H1 (cell line): ENCODE measurements around the gene RFFL. TPM values are rescaled to one million over a fixed set of nuclear protein-coding genes. Genes with fewer than 3 reads are reported as not detected.

ENCODE experiments used
- CTCF ChIA-PET: fragments of 300-600 bp; sonication (Branson Sonifier 250); formaldehyde crosslinking; loops from one replicate; lab custom pipeline; 2021; ENCODE audit not compliant: partially characterized antibody; lab: Charles Lee
- POLR2A ChIA-PET: fragments of 300-600 bp; sonication (Branson Sonifier 250); formaldehyde crosslinking; loops from one replicate; lab custom pipeline; 2021; ENCODE audit warnings: inconsistent platforms; ENCODE audit not compliant: partially characterized antibody; lab: Charles Lee
- DNase-seq, 2 experiments: peaks; one replicate each; pipeline versions ENCODE4 v3.0.0 to v3.0.0-alpha.2; 2010 to 2022; ENCODE audit warnings: low spot score in 2 of 2, low read depth in 1 of 2, mixed read lengths in 1 of 2
- FAIRE-seq: peaks from 2 replicates; lab custom pipeline; 2011; peaks lifted over from hg19 to GRCh38; lab: Jason Lieb, UNC
- H2AFZ ChIP-seq: 2 replicates; pipeline ENCODE4 v1.8.1; 2012; ENCODE audit warnings: low read length, inconsistent platforms
- H2AK5ac ChIP-seq: 2 replicates; pipeline ENCODE4 v1.6.1; 2013; ENCODE audit warnings: low read depth, low read length
- H2BK120ac ChIP-seq: replicated peaks from 2 replicates; pipeline ENCODE3; 2013; ENCODE audit warnings: low read depth, low read length, inconsistent platforms
- H2BK12ac ChIP-seq: 2 replicates; pipeline ENCODE4 v1.6.1; 2013; ENCODE audit warnings: low read depth, low read length
- H2BK15ac ChIP-seq: 2 replicates; pipeline ENCODE4 v1.6.1; 2013; ENCODE audit warnings: low read length
- H2BK20ac ChIP-seq: 2 replicates; pipeline ENCODE4 v1.6.1; 2013; ENCODE audit warnings: low read length
- H2BK5ac ChIP-seq: 2 replicates; pipeline ENCODE4 v1.6.1; 2013; ENCODE audit warnings: low read depth, low read length
- H3K14ac ChIP-seq: 2 replicates; pipeline ENCODE4 v1.6.1; 2013; ENCODE audit warnings: inconsistent platforms; ENCODE audit not compliant: insufficient read length
- H3K18ac ChIP-seq: 2 replicates; pipeline ENCODE4 v1.6.1; 2013; ENCODE audit warnings: low read length; ENCODE audit errors: extremely low read depth
- H3K23ac ChIP-seq: 2 replicates; pipeline ENCODE4 v1.6.1; 2013; ENCODE audit warnings: inconsistent platforms; ENCODE audit not compliant: insufficient read length
- H3K23me2 ChIP-seq: 2 replicates; pipeline ENCODE4 v1.6.1; 2013; ENCODE audit warnings: low read depth, low read length
- H3K27ac ChIP-seq: 2 replicates; pipeline ENCODE4 v1.6.1; 2011; ENCODE audit warnings: low read depth, low read length, inconsistent platforms
- H3K27me3 ChIP-seq, 4 experiments: replicated peaks in 1 of 4; 1 replicate in 1 of 4; 2 replicates in 3 of 4; pipeline versions ENCODE4 v1.6.1 to v1.8.1; 2011 to 2013; ENCODE audit warnings: low read length in 3 of 4, mild to moderate bottlenecking in 3 of 4, inconsistent platforms in 2 of 4, mixed read lengths in 2 of 4, moderate library complexity in 1 of 4; ENCODE audit not compliant: control insufficient read depth in 3 of 4, insufficient read depth in 3 of 4; ENCODE audit errors: extremely low read depth in 1 of 4
- H3K36me3 ChIP-seq, 4 experiments: 2 replicates each; pipeline versions ENCODE4 v1.6.1 to v1.8.1; 2011 to 2013; ENCODE audit warnings: mild to moderate bottlenecking in 4 of 4, low read length in 3 of 4, moderate library complexity in 2 of 4, control low read depth in 1 of 4, inconsistent platforms in 1 of 4; ENCODE audit not compliant: insufficient read depth in 4 of 4, control insufficient read depth in 2 of 4
- H3K4ac ChIP-seq: replicated peaks from 2 replicates; pipeline ENCODE3; 2013; ENCODE audit warnings: low read length, low read depth, mixed read lengths, inconsistent platforms; ENCODE audit not compliant: insufficient read length
- H3K4me1 ChIP-seq, 4 experiments: replicated peaks in 1 of 4; 1 replicate in 1 of 4; 2 replicates in 3 of 4; pipeline versions ENCODE4 v1.6.1 to v1.8.1; 2011 to 2013; ENCODE audit warnings: low read length in 3 of 4, inconsistent platforms in 2 of 4, mixed read lengths in 1 of 4; ENCODE audit not compliant: insufficient read depth in 4 of 4, control insufficient read depth in 3 of 4
- H3K4me2 ChIP-seq, 2 experiments: 2 replicates each; pipeline versions ENCODE4 v1.6.1 to v1.8.1; 2011 to 2013; ENCODE audit warnings: low read depth in 2 of 2, low read length in 2 of 2, control low read depth in 1 of 2, inconsistent platforms in 1 of 2, mild to moderate bottlenecking in 1 of 2; ENCODE audit not compliant: insufficient read depth in 1 of 2
- H3K4me3 ChIP-seq, 4 experiments: fragments of 200-600, 300-600 bp in 1 of 4; sonication (generic), shearing (Covaris generic), sonication (Bioruptor Twin) in 1 of 4; 2 replicates each; pipeline versions ENCODE4 v1.5.1 to v1.8.1; 2011 to 2016; ENCODE audit warnings: low read length in 4 of 4, low read depth in 3 of 4, control low read depth in 2 of 4, inconsistent platforms in 2 of 4, mild to moderate bottlenecking in 2 of 4, mixed read lengths in 1 of 4, moderate library complexity in 1 of 4; ENCODE audit not compliant: insufficient read depth in 2 of 4; ENCODE audit errors: extremely low read depth in 1 of 4
- H3K56ac ChIP-seq: replicated peaks from 2 replicates; pipeline ENCODE3; 2013; ENCODE audit warnings: low read depth, mild to moderate bottlenecking, mixed read lengths, low read length, inconsistent platforms; ENCODE audit not compliant: insufficient read length
- H3K79me1 ChIP-seq: 2 replicates; pipeline ENCODE4 v1.6.1; 2013; ENCODE audit warnings: low read depth, low read length, control low read depth
- H3K79me2 ChIP-seq, 2 experiments: 2 replicates each; pipeline versions ENCODE4 v1.6.1 to v1.8.1; 2012 to 2013; ENCODE audit warnings: low read length in 2 of 2, mild to moderate bottlenecking in 2 of 2, inconsistent platforms in 1 of 2; ENCODE audit not compliant: insufficient read depth in 2 of 2, control insufficient read depth in 1 of 2
- H3K9ac ChIP-seq, 4 experiments: replicated peaks in 1 of 4; 1 replicate in 1 of 4; 2 replicates in 3 of 4; pipeline versions ENCODE4 v1.6.1 to v1.8.1; 2011 to 2013; ENCODE audit warnings: low read depth in 3 of 4, low read length in 3 of 4, control low read depth in 2 of 4, mild to moderate bottlenecking in 2 of 4, moderate library complexity in 2 of 4, inconsistent platforms in 1 of 4; ENCODE audit errors: extremely low read depth in 1 of 4
- H3K9me3 ChIP-seq, 2 experiments: 2 replicates each; pipeline versions ENCODE4 v1.6.1 to v1.8.1; 2012 to 2013; ENCODE audit warnings: mild to moderate bottlenecking in 2 of 2, moderate library complexity in 2 of 2, control low read depth in 1 of 2, inconsistent platforms in 1 of 2, low read depth in 1 of 2, low read length in 1 of 2, mixed read lengths in 1 of 2; ENCODE audit not compliant: insufficient read depth in 2 of 2
- H4K20me1 ChIP-seq, 2 experiments: replicated peaks in 1 of 2; 2 replicates each; pipeline versions ENCODE3 to v1.8.1; 2011 to 2013; ENCODE audit warnings: inconsistent platforms in 2 of 2, low read length in 2 of 2, mild to moderate bottlenecking in 1 of 2; ENCODE audit not compliant: insufficient read depth in 2 of 2, control insufficient read depth in 1 of 2
- H4K5ac ChIP-seq: 2 replicates; pipeline ENCODE4 v1.6.1; 2013; ENCODE audit warnings: low read length, low read depth, mixed read lengths, inconsistent platforms; ENCODE audit not compliant: insufficient read length
- H4K8ac ChIP-seq: 2 replicates; pipeline ENCODE4 v1.8.0; 2013; ENCODE audit warnings: mild to moderate bottlenecking, moderate library complexity, low read length, inconsistent platforms; ENCODE audit not compliant: insufficient read depth; ENCODE audit errors: extremely low read depth
- H4K91ac ChIP-seq: replicated peaks from 2 replicates; pipeline ENCODE3; 2013; ENCODE audit warnings: low read length, mixed read lengths, inconsistent platforms; ENCODE audit not compliant: insufficient read length
- ASH2L ChIP-seq: fragments of 200-600, 300-600 bp; sonication (generic); IDR thresholded peaks from one replicate; pipeline ENCODE4 v1.7.1; 2017; ENCODE audit warnings: low read length
- EGR1 ChIP-seq: IDR thresholded peaks from 2 replicates; pipeline ENCODE4 v1.6.1; 2011; ENCODE audit warnings: low read depth, low read length, borderline replicate concordance
- PHF8 ChIP-seq: fragments of 200-600 bp; sonication (generic); conservative IDR thresholded peaks from 2 replicates; pipeline ENCODE4 v1.7.1; 2012; ENCODE audit warnings: low read depth, mild to moderate bottlenecking, inconsistent platforms, low read length, moderate library complexity
- RAD21 ChIP-seq, 2 experiments: IDR thresholded peaks in 1 of 2; conservative IDR thresholded peaks in 1 of 2; 2 replicates each; pipeline ENCODE4 v1.6.1; 2011; ENCODE audit warnings: low read depth in 2 of 2, low read length in 2 of 2, improper control_type of control experiment in 1 of 2, inconsistent platforms in 1 of 2, mild to moderate bottlenecking in 1 of 2, moderate library complexity in 1 of 2
- RFX5 ChIP-seq: IDR thresholded peaks from 2 replicates; pipeline ENCODE4 v1.6.1; 2011; ENCODE audit warnings: low read depth, low read length, improper control_type of control experiment, borderline replicate concordance
- RXRA ChIP-seq: IDR thresholded peaks from 2 replicates; pipeline ENCODE4 v1.6.1; 2011; ENCODE audit warnings: low read depth, mild to moderate bottlenecking, low read length, moderate library complexity; ENCODE audit not compliant: insufficient read depth
- SAP30 ChIP-seq: fragments of 300-600 bp; sonication (generic); IDR thresholded peaks from 2 replicates; pipeline ENCODE4 v1.7.1; 2012; ENCODE audit warnings: low read length, moderate library complexity, mild to moderate bottlenecking, inconsistent platforms; ENCODE audit not compliant: insufficient read depth, insufficient replicate concordance
- TBP ChIP-seq: IDR thresholded peaks from 2 replicates; pipeline ENCODE4 v1.6.1; 2011; ENCODE audit warnings: low read depth, low read length, improper control_type of control experiment
- whole genome bisulfite sequencing, 2 experiments: shearing (Covaris generic) in 1 of 2; methylation state at CpG; one replicate each; pipeline versions ENCODE4 v1.1.6 to v1.1.7; 2013 to 2015; ENCODE audit warnings: low lambda C conversion rate in 2 of 2, mixed read lengths in 2 of 2, inconsistent platforms in 1 of 2, low coverage in 1 of 2, missing lambda C conversion rate in 1 of 2; ENCODE audit not compliant: insufficient replicate concordance in 2 of 2, insufficient coverage in 1 of 2, insufficient read length in 1 of 2; ENCODE audit errors: extremely low coverage in 1 of 2, missing lambda C conversion rate in 1 of 2; 5-methylcytosine and 5-hydroxymethylcytosine counted together
- polyA plus RNA-seq, 7 experiments: library from polyadenylated mRNA; depleted of rRNA in 3 of 7; stranded (reverse) in 5 of 7; unstranded in 2 of 7; fragments of >200 nt in 5 of 7; fragments of 200-250 nt in 2 of 7; gene quantifications; 1 replicate in 5 of 7; 2 replicates in 1 of 7; 4 replicates in 1 of 7; pipeline versions ENCODE4 v1.2.1 to v1.2.3, GENCODE V29; 2011 to 2013; ENCODE audit warnings: missing spikeins in 2 of 7, mixed read lengths in 2 of 7
- total RNA-seq: library from RNA; stranded (reverse); fragmentation: NEBNext Ultra II Directional; extraction: Animal tissue kit (Norgen Biotek cat#: 25700); gene quantifications from 2 replicates; pipeline ENCODE4 v1.2.1, GENCODE V29; 2021
- TF ChIP-seq, protein P1 (sequence below): IDR thresholded peaks from 2 replicates; pipeline ENCODE4 v1.6.1; 2012; ENCODE audit warnings: low read length, inconsistent platforms
- TF ChIP-seq, protein P2 (sequence below): IDR thresholded peaks from 2 replicates; pipeline ENCODE4 v1.6.1; 2012; ENCODE audit warnings: inconsistent platforms

The RFFL gene
- total and polyA plus RNA-seq, 2 of the 8 experiments (the other 6 are each of a cell fraction or from before 2014, with no cell fraction given), result 14.0 to 24.5 TPM

DNA sequence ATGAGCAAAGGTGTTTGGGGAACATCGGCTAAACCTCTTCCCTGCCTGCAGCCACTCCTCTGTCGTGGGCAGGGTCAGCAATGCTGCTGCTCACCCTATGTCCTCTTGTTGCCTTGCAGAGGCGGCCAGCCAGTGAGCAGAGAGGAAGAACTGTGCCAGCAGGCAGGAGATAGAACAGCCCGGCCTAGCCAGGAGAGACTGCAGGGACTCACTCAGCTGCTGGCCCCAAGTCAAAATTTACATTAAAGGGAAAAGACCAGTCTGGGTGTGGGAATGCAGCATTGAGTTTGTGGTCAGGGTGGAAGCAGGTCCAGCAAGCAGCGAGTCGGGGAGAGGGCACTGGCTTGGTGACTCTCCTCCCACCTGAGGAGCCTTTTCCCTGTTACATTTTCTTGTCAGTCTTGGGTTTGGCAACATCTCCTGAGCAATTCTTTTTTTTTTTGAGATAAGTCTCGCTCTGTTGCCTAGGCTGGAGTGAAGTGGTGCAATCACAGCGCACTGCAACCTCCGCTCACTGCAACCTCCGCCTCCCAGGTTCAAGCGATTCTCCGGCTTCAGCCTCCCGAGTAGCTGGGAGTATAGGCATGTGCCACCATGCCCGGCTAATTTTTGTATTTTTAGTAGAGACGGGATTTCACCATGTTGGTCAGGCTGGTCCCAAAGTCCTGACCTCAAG is 60.5 kb downstream of the RFFL start:
- peaks cover 34 to 87% (median 63%) of the 10 kb centered on the region in 4 experiments for H3K36me3 ChIP-seq
- no peak overlapping the region for H3K18ac ChIP-seq
- FAIRE-seq (no peak), DNase-seq (no peak)
- no peaks in the 10 kb centered on the region for H3K9me3 ChIP-seq
- H2BK5ac ChIP-seq, result no peak overlapping the region
- ChIA-PET CTCF (interaction anchor here (1.1 to 1.4 kb wide), 2 partner anchors 87 to 90 kb away, joined by 4 to 5 read pairs; no protein-coding TSS in a partner anchor), POLR2A (interaction anchor here (0.6 to 5.3 kb wide), 5 partner anchors 9 to 92 kb away, joined by 4 to 26 read pairs (median 14); partner anchors contain the start of gene LIG3)
- H3K4me3 ChIP-seq, result no peak overlapping the region
- WGBS, 2 experiments, result 87% methylated on average over 13 of the region's 15 CpGs; no CpG with 5 or more reads in 1 of the 2 experiments
- no peak overlapping the region for H2AFZ ChIP-seq
- no peak overlapping the region for H4K5ac ChIP-seq
- H2BK15ac ChIP-seq, result no peak overlapping the region
- H4K8ac ChIP-seq, result no peak overlapping the region
- H4K91ac ChIP-seq, result no peak overlapping the region
- no peak overlapping the region for H2BK20ac ChIP-seq
- no peak overlapping the region for H2AK5ac ChIP-seq
- no peaks in the 10 kb centered on the region for H3K4me1 ChIP-seq
- no peak overlapping the region for H3K56ac ChIP-seq
- no peak overlapping the region for H3K4me2 ChIP-seq
- no peak overlapping the region for H2BK12ac ChIP-seq
- no peak overlapping the region for H3K9ac ChIP-seq
- H2BK120ac ChIP-seq, result no peak overlapping the region
- no peaks in the 10 kb centered on the region for H3K79me2 ChIP-seq
- no peak overlapping the region for H3K27ac ChIP-seq
- peaks cover 8% of the 10 kb centered on the region in 2 experiments for H4K20me1 ChIP-seq
- no peak overlapping the region for H3K23ac ChIP-seq
- no peak overlapping the region for H3K14ac ChIP-seq
- H3K23me2 ChIP-seq, result no peaks in the 10 kb centered on the region
- no peak overlapping the region for H3K4ac ChIP-seq
- H3K27me3 ChIP-seq, result no peaks in the 10 kb centered on the region
- no peaks in the 10 kb centered on the region for H3K79me1 ChIP-seq
- TF ChIP-seq, protein P1, sequence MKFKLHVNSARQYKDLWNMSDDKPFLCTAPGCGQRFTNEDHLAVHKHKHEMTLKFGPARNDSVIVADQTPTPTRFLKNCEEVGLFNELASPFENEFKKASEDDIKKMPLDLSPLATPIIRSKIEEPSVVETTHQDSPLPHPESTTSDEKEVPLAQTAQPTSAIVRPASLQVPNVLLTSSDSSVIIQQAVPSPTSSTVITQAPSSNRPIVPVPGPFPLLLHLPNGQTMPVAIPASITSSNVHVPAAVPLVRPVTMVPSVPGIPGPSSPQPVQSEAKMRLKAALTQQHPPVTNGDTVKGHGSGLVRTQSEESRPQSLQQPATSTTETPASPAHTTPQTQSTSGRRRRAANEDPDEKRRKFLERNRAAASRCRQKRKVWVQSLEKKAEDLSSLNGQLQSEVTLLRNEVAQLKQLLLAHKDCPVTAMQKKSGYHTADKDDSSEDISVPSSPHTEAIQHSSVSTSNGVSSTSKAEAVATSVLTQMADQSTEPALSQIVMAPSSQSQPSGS, result no peak
- TF ChIP-seq TBP (no peak), RFX5 (no peak), ASH2L (no peak), EGR1 (no peak), PHF8 (no peak), RAD21 (IDR thresholded peaks at IDR 0.05 in 1 of 2, conservative IDR thresholded peaks at IDR 0.05 in 1 of 2; ENCODE audit: low read depth in 2 of 2, low read length in 2 of 2) (no peak), SAP30 (no peak), RXRA (no peak)
- TF ChIP-seq, protein P2, sequence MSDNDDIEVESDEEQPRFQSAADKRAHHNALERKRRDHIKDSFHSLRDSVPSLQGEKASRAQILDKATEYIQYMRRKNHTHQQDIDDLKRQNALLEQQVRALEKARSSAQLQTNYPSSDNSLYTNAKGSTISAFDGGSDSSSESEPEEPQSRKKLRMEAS, result no peak
